Tibial nerve (tissue), 4 donors: Measurements from ENCODE around the gene SHROOM2.

Source experiments
- EP300 ChIP-seq, 2 donors: sonication (generic); formaldehyde crosslinking; IDR thresholded peaks; one replicate each; pipeline ENCODE4 v1.6.1; 2017; ENCODE audit warnings: antibody characterized with exemption in 2 of 2, mild to moderate bottlenecking in 1 of 2
- POLR2A ChIP-seq, 2 donors: fragments of 450-650 bp; IDR thresholded peaks; one replicate each; pipeline ENCODE4 v1.6.1; 2017; ENCODE audit warnings: antibody characterized with exemption in 2 of 2, mild to moderate bottlenecking in 2 of 2, moderate library complexity in 2 of 2
- TF ChIP-seq, protein P1 (sequence below), 5 experiments: fragments of 200-600 bp in 3 of 5; fragments of 450-650 bp in 2 of 5; sonication (generic) in 3 of 5; IDR thresholded peaks; one replicate each; pipeline ENCODE4 v1.5.1; 2016 to 2019; ENCODE audit warnings: antibody characterized with exemption in 5 of 5, mild to moderate bottlenecking in 3 of 5, moderate library complexity in 2 of 5

DNA sequence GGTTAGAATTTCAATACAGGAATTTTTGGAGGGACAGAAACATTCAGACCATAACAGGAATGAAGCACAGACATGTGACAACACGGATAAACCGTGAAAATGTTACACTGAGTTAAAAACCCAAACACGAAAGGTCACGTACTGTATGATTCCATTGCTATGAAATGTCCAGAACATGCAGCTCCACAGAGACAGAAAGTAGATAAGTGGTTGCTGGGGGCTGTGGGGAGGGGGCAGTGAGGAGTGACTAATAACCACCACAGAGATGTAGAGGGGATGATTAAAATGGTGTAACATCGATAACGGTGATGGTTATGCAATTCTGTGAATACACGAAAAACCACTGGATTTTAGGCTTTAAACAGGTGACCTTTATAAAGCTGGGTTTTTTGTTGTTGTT lies 28.9 kb upstream of the SHROOM2 start:
- TF ChIP-seq, protein P1, sequence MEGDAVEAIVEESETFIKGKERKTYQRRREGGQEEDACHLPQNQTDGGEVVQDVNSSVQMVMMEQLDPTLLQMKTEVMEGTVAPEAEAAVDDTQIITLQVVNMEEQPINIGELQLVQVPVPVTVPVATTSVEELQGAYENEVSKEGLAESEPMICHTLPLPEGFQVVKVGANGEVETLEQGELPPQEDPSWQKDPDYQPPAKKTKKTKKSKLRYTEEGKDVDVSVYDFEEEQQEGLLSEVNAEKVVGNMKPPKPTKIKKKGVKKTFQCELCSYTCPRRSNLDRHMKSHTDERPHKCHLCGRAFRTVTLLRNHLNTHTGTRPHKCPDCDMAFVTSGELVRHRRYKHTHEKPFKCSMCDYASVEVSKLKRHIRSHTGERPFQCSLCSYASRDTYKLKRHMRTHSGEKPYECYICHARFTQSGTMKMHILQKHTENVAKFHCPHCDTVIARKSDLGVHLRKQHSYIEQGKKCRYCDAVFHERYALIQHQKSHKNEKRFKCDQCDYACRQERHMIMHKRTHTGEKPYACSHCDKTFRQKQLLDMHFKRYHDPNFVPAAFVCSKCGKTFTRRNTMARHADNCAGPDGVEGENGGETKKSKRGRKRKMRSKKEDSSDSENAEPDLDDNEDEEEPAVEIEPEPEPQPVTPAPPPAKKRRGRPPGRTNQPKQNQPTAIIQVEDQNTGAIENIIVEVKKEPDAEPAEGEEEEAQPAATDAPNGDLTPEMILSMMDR (IDR thresholded peaks at IDR 0.05) = no peak
- no peak for TF ChIP-seq POLR2A (IDR thresholded peaks at IDR 0.05)
- no peak for TF ChIP-seq EP300 (IDR thresholded peaks at IDR 0.05)
